ACC112 (cell line): ENCODE data around the gene VAPB.

Experiments used
- H2AFZ ChIP-seq: fragments of 200-600 bp; sonication (generic); one replicate; pipeline ENCODE4 v1.6.0; 2017; ENCODE audit warnings: antibody characterized with exemption, low read length; ENCODE audit not compliant: unreplicated experiment
- H3K27ac ChIP-seq: fragments of 200-600 bp; sonication (generic); 2 replicates; pipeline ENCODE4 v1.5.1; 2014; ENCODE audit warnings: low read depth, mild to moderate bottlenecking, antibody characterized with exemption, low read length, moderate library complexity
- H3K27me3 ChIP-seq: fragments of 200-600 bp; sonication (generic); 2 replicates; pipeline ENCODE4 v1.6.1; 2014; ENCODE audit warnings: mild to moderate bottlenecking, antibody characterized with exemption, low read length, moderate library complexity, mixed read lengths; ENCODE audit not compliant: insufficient read depth
- H3K36me3 ChIP-seq: fragments of 200-600 bp; sonication (generic); 2 replicates; pipeline ENCODE4 v1.6.1; 2016; ENCODE audit warnings: mild to moderate bottlenecking, antibody characterized with exemption, low read length, moderate library complexity, mixed read lengths; ENCODE audit not compliant: insufficient read depth
- H3K4me1 ChIP-seq: fragments of 200-600 bp; sonication (generic); one replicate; pipeline ENCODE4 v1.6.1; 2016; ENCODE audit warnings: low read length, mixed read lengths; ENCODE audit not compliant: insufficient read depth, unreplicated experiment, control insufficient read depth
- H3K4me3 ChIP-seq: fragments of 200-600 bp; sonication (generic); 2 replicates; pipeline ENCODE4 v1.5.1; 2014; ENCODE audit warnings: mild to moderate bottlenecking, low read depth, low read length
- H3K79me2 ChIP-seq: fragments of 200-600 bp; sonication (generic); one replicate; pipeline ENCODE4 v1.6.0; 2016; ENCODE audit warnings: low read length; ENCODE audit not compliant: control insufficient read depth, unreplicated experiment, insufficient read depth

The VAPB gene

DNA sequence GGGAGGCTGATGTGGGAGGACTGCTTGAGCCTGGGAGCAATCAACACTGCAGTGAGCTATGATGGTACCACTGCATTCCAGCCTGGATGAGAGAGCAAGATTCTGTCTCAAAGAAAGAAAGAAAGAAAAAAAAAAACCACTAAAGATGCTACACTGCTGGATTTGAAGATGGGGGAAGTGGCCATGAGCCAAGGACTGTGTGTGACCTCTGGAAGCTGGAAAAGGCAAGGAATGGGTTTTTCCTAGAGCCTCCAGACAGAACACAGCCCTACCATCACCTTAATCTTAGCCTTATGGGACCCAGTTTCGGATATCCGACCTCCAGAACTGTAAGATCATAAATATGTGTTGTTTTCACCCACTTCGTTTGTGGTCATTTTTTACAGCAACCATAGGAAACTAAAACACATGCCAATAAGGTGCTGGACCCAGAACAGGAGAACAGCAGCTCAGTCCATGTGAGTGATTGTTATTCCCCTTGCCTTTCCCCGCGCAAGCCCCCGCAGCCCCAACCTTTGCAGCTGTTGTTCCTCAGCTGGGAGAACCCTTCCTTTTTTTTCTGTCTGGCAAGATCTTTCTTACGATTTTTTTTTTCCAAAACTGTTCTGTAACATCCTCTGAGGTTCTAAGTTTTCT lies 11.1 kb upstream of the VAPB start:
- H3K4me1 ChIP-seq = peaks cover 5% of the 10 kb centered on the region
- no peak overlapping the region for H3K27ac ChIP-seq
- no peaks in the 10 kb centered on the region for H3K79me2 ChIP-seq
- H3K36me3 ChIP-seq = no peaks in the 10 kb centered on the region
- H3K27me3 ChIP-seq = no peaks in the 10 kb centered on the region
- no peak overlapping the region for H2AFZ ChIP-seq
- no peak overlapping the region for H3K4me3 ChIP-seq

DNA sequence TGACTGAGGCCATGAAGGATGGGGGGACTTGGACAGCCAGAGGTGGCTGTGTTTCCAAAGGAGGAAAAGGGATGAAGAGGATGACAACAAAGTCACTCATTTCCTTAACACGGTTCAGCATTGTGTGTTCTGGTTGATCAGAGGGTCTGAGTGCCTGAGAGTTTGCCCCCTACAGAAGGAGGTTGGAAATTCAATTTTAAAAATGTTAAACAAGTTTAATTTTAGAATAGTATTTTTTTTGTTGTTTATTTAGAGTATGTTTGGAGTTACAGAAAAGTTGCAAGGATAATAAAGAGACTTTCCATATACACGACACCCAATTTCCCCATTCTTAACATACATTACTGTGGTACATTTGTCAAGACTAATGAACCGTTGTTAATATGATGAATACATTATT lies 10.3 kb upstream of the VAPB start:
- H3K4me1 ChIP-seq = peaks cover 5% of the 10 kb centered on the region
- H2AFZ ChIP-seq = no peak overlapping the region
- H3K4me3 ChIP-seq = no peak overlapping the region
- no peak overlapping the region for H3K27ac ChIP-seq
- H3K79me2 ChIP-seq = no peaks in the 10 kb centered on the region
- H3K27me3 ChIP-seq = no peaks in the 10 kb centered on the region
- no peaks in the 10 kb centered on the region for H3K36me3 ChIP-seq

GRCh38 chr20:58381627-58382026 lies 7.4 kb upstream of the VAPB start:
- Histone ChIP-seq H3K4me1 (peaks cover 8% of the 10 kb centered on the region), H3K27ac (no peak overlapping the region), H3K4me3 (no peak overlapping the region), H3K79me2 (no peaks in the 10 kb centered on the region), H2AFZ (no peak overlapping the region), H3K36me3 (no peaks in the 10 kb centered on the region), H3K27me3 (no peaks in the 10 kb centered on the region)

- Histone ChIP-seq H3K27me3 (no peaks in the 10 kb centered on the region), H3K4me1 (peaks cover 8% of the 10 kb centered on the region), H3K36me3 (no peaks in the 10 kb centered on the region), H3K27ac (no peak overlapping the region), H2AFZ (no peak overlapping the region), H3K4me3 (no peak overlapping the region), H3K79me2 (no peaks in the 10 kb centered on the region)
Observed at GRCh38 chr20:58382096-58382495, 6.9 kb upstream of the VAPB start.

GRCh38 chr20:58384821-58385220 lies 4.2 kb upstream of the VAPB start:
- H3K79me2 ChIP-seq = peaks cover 7% of the 10 kb centered on the region
- H2AFZ ChIP-seq = no peak overlapping the region
- peaks cover 8% of the 10 kb centered on the region for H3K4me1 ChIP-seq
- no peaks in the 10 kb centered on the region for H3K27me3 ChIP-seq
- H3K36me3 ChIP-seq = peaks cover 2% of the 10 kb centered on the region; the same call in 1 of the 2 replicates
- H3K27ac ChIP-seq = no peak overlapping the region
- no peak overlapping the region for H3K4me3 ChIP-seq

- Histone ChIP-seq H3K27me3 (no peaks in the 10 kb centered on the region), H2AFZ (no peak overlapping the region), H3K4me3 (peak overlapping the region; percentile 98), H3K36me3 (peaks cover 29% of the 10 kb centered on the region), H3K4me1 (peaks cover 34% of the 10 kb centered on the region), H3K27ac (no peak overlapping the region), H3K79me2 (peaks cover 40% of the 10 kb centered on the region)
Observed at GRCh38 chr20:58388028-58388601, 914 bp upstream of the VAPB start.

- H3K79me2 ChIP-seq = peaks cover 53% of the 10 kb centered on the region
- peak overlapping the region; percentile 92 for H3K27ac ChIP-seq
- peaks cover 34% of the 10 kb centered on the region for H3K4me1 ChIP-seq
- H3K27me3 ChIP-seq = no peaks in the 10 kb centered on the region
- peak overlapping the region; percentile 63 for H2AFZ ChIP-seq
- H3K36me3 ChIP-seq = peaks cover 36% of the 10 kb centered on the region
- peak overlapping the region; percentile 98 for H3K4me3 ChIP-seq
Observed at GRCh38 chr20:58389324-58389967, 417 bp downstream of the VAPB start.

GRCh38 chr20:58389968-58390658 lies 1.1 kb downstream of the VAPB start:
- peak overlapping the region; percentile 92 for H3K27ac ChIP-seq
- peaks cover 36% of the 10 kb centered on the region for H3K36me3 ChIP-seq
- peak overlapping the region; percentile 63 for H2AFZ ChIP-seq

GRCh38 chr20:58390659-58391035 lies 1.6 kb downstream of the VAPB start:
- Histone ChIP-seq H2AFZ (no peak overlapping the region), H3K27ac (no peak overlapping the region), H3K27me3 (no peaks in the 10 kb centered on the region), H3K36me3 (peaks cover 40% of the 10 kb centered on the region), H3K4me3 (peak overlapping the region; percentile 98), H3K79me2 (peaks cover 64% of the 10 kb centered on the region), H3K4me1 (peaks cover 28% of the 10 kb centered on the region)

More at GRCh38 chr20:58389968-58390658, 1.1 kb downstream of the VAPB start:
- Histone ChIP-seq H3K4me1 (peaks cover 33% of the 10 kb centered on the region), H3K27me3 (no peaks in the 10 kb centered on the region), H3K4me3 (peak overlapping the region; percentile 98), H3K79me2 (peaks cover 59% of the 10 kb centered on the region)

GRCh38 chr20:58392286-58392685 lies 3.3 kb downstream of the VAPB start:
- Histone ChIP-seq H2AFZ (no peak overlapping the region), H3K36me3 (peaks cover 44% of the 10 kb centered on the region), H3K79me2 (peaks cover 80% of the 10 kb centered on the region), H3K27ac (no peak overlapping the region), H3K4me1 (peaks cover 26% of the 10 kb centered on the region), H3K4me3 (peak overlapping the region; percentile 14; the same call in 1 of the 2 replicates), H3K27me3 (no peaks in the 10 kb centered on the region)
